Measurements from ENCODE around the gene PTCHD1. TPM values are rescaled to one million over a fixed set of nuclear protein-coding genes. Genes with fewer than 3 reads are reported as not detected.

The PTCHD1 gene
- total and polyA plus RNA-seq, 2 of the 4 experiments (the other 2 are of a cell fraction), result not detected

DNA sequence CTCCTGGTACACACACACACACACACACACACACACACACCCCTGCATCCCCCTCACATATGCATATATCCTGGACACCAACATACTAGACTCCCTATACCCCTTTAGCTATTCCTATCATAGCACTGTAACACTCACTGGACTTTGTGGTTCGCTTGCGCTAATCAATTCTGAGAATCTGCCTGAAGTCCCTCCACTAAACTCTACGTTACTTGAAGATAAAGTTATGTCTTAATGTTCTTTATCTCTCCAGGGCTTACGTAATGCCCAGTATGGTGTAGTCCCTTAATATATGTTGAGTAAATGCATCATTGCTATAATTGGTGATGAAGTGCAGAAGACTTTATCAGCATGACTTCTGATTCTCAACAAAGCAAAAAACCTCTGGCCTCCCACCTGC is 32.3 kb downstream of the PTCHD1 start:
- no TSS peak for BruUV-seq (replicated peaks)
- in situ Hi-C loops (cut with MboI; ENCODE audit: low sequenced_read_pairs), result no loop called here
- ATAC-seq (ENCODE audit: low read depth) (no peak), DNase-seq (no peak)
- H3K56ac ChIP-seq (ENCODE audit: extremely low read depth, insufficient read depth, low read length), result no peak overlapping the region
- intact Hi-C loops (cut with micrococcal nuclease), result no loop called here
- H3K4ac ChIP-seq (ENCODE audit: low read depth, low read length), result no peak overlapping the region
- H2BK20ac ChIP-seq (ENCODE audit: low read depth, low read length), result no peak overlapping the region
- no peak overlapping the region for H2BK120ac ChIP-seq (ENCODE audit: low read depth, low read length)
- no peak overlapping the region for H2AFZ ChIP-seq (replicated peaks; ENCODE audit: low read length, poor library complexity)
- no peaks in the 10 kb centered on the region for H3K9me3 ChIP-seq (ENCODE audit: control insufficient read depth, insufficient read depth, low read length)
- H3K4me1 ChIP-seq (ENCODE audit: control insufficient read depth, insufficient read depth, low read length), result no peaks in the 10 kb centered on the region
- no peak for TF ChIP-seq MAZ (IDR thresholded peaks at IDR 0.05; ENCODE audit: borderline replicate concordance, low read depth, low read length)
- no peak for TF ChIP-seq ELK1 (IDR thresholded peaks at IDR 0.05; ENCODE audit: borderline replicate concordance, low read depth, low read length)
- TF ChIP-seq POLR2A (IDR thresholded peaks at IDR 0.05; ENCODE audit: low read depth, low read length), result no peak
- H3K18ac ChIP-seq (ENCODE audit: low read depth, low read length), result no peak overlapping the region
- no peak overlapping the region for H4K91ac ChIP-seq (ENCODE audit: insufficient read depth, low read depth, low read length)
- H2BK5ac ChIP-seq (ENCODE audit: low read depth, low read length, poor library complexity, severe bottlenecking), result no peak overlapping the region
- WGBS, 2 experiments (ENCODE audit: extremely low coverage in 2 of 2, insufficient read length in 1 of 2), result no CpG with 5 or more reads among the region's 4 CpGs
- no peaks in the 10 kb centered on the region for H3K27me3 ChIP-seq (ENCODE audit: control insufficient read depth, insufficient read depth, low read length)
- H4K8ac ChIP-seq (ENCODE audit: low read depth in 2 of 2, low read length in 2 of 2), result no peak overlapping the region
- no peak overlapping the region for H2BK15ac ChIP-seq (ENCODE audit: low read depth, low read length)
- CTCF ChIA-PET, result no interaction called here
- H3K14ac ChIP-seq (replicated peaks; ENCODE audit: low read depth, low read length), result no peak overlapping the region
- POLR2A ChIA-PET (ENCODE audit: unreplicated experiment), result no interaction called here
- H3K79me1 ChIP-seq (ENCODE audit: low read depth in 1 of 2, low read length in 2 of 2), result no peaks in the 10 kb centered on the region
- H4K5ac ChIP-seq (ENCODE audit: low read depth, low read length), result no peak overlapping the region
- H3K36me3 ChIP-seq (ENCODE audit: control insufficient read depth, insufficient read depth, low read length), result no peaks in the 10 kb centered on the region
- H3K4me2 ChIP-seq (ENCODE audit: low read depth, low read length), result no peak overlapping the region
- H3K9me1 ChIP-seq (ENCODE audit: insufficient read depth, low read length), result no peaks in the 10 kb centered on the region
- H3K9ac ChIP-seq (ENCODE audit: low read depth, low read length), result no peak overlapping the region
- H4K20me1 ChIP-seq (ENCODE audit: insufficient read depth, low read length), result no peaks in the 10 kb centered on the region
- H3K27ac ChIP-seq (ENCODE audit: insufficient read depth, low read length), result no peak overlapping the region
- no peak overlapping the region for H2AK9ac ChIP-seq (replicated peaks; ENCODE audit: low read depth, low read length, poor library complexity)
- dilution Hi-C loops (cut with HindIII; ENCODE audit: low sequenced_read_pairs, unreplicated experiment), result no loop called here
- no peak overlapping the region for H2AK5ac ChIP-seq (ENCODE audit: low read depth, low read length)
- H3K23ac ChIP-seq (ENCODE audit: low read depth, low read length), result no peak overlapping the region
- no peak overlapping the region for H3K4me3 ChIP-seq (ENCODE audit: insufficient read depth, low read depth, low read length)
